HepG2 (cell line): ENCODE data around the gene AP3D1. TPM values are rescaled to one million over a fixed set of nuclear protein-coding genes. Genes with fewer than 3 reads are reported as not detected.

Source experiments
- ELF1 ChIP-seq: sonication (generic); formaldehyde crosslinking; IDR thresholded peaks from 2 replicates; pipeline ENCODE4 v1.4.0; 2020; ENCODE audit warnings: missing genetic modification reagents
- FOXA1 ChIP-seq, 2 experiments: fragments of 450-650 bp in 1 of 2; sonication (generic) in 1 of 2; formaldehyde crosslinking in 1 of 2; IDR thresholded peaks; 2 replicates each; pipeline versions ENCODE4 v1.4.0 to v1.6.1; 2016 to 2020; ENCODE audit warnings: missing genetic modification reagents in 1 of 2
- GPBP1L1 ChIP-seq: sonication (generic); formaldehyde crosslinking; IDR thresholded peaks from 2 replicates; pipeline ENCODE4 v1.5.0; 2020; ENCODE audit warnings: mild to moderate bottlenecking, missing genetic modification reagents
- PITX1 ChIP-seq: sonication (generic); formaldehyde crosslinking; IDR thresholded peaks from 2 replicates; pipeline ENCODE4 v1.5.1; 2020; ENCODE audit warnings: mild to moderate bottlenecking, missing genetic modification reagents
- SIN3A ChIP-seq: IDR thresholded peaks from 2 replicates; pipeline ENCODE4 v1.6.1; 2011; ENCODE audit warnings: low read depth, mild to moderate bottlenecking, control low read depth, low read length, borderline replicate concordance
- SIX1 ChIP-seq: sonication (generic); formaldehyde crosslinking; IDR thresholded peaks from 2 replicates; pipeline ENCODE4 v1.4.0; 2020; ENCODE audit warnings: missing genetic modification reagents, borderline replicate concordance
- SNAPC2 ChIP-seq: sonication (generic); formaldehyde crosslinking; IDR thresholded peaks from 2 replicates; pipeline ENCODE4 v1.8.1; 2022; ENCODE audit warnings: mild to moderate bottlenecking, missing genetic modification reagents
- STAG1 ChIP-seq: sonication (generic); formaldehyde crosslinking; IDR thresholded peaks from 2 replicates; pipeline ENCODE4 v1.4.0; 2020; ENCODE audit warnings: missing genetic modification reagents
- ZBTB3 ChIP-seq: sonication (generic); formaldehyde crosslinking; IDR thresholded peaks from 2 replicates; pipeline ENCODE4 v1.4.0; 2020; ENCODE audit warnings: low read depth, mild to moderate bottlenecking, moderate library complexity, missing genetic modification reagents, borderline replicate concordance
- ZFP36 ChIP-seq: fragments of 150-350 bp; IDR thresholded peaks from 2 replicates; pipeline ENCODE4 v1.6.1; 2018; ENCODE audit warnings: borderline replicate concordance, low read length, low read depth; ENCODE audit not compliant: partially characterized antibody
- ZFP90 ChIP-seq: sonication (generic); formaldehyde crosslinking; IDR thresholded peaks from 2 replicates; pipeline ENCODE4 v1.8.0; 2022; ENCODE audit warnings: missing genetic modification reagents, mild to moderate bottlenecking, inconsistent platforms, borderline replicate concordance
- ZMAT3 ChIP-seq: sonication (generic); formaldehyde crosslinking; conservative IDR thresholded peaks from 2 replicates; pipeline ENCODE4 v1.7.0; 2021; ENCODE audit warnings: missing genetic modification reagents
- ZNF501 ChIP-seq: sonication (generic); formaldehyde crosslinking; IDR thresholded peaks from 2 replicates; pipeline ENCODE4 v1.5.1; 2020; ENCODE audit warnings: mild to moderate bottlenecking, moderate library complexity, missing genetic modification reagents
- ZNF768 ChIP-seq: sonication (generic); formaldehyde crosslinking; IDR thresholded peaks from 2 replicates; pipeline ENCODE4 v1.4.0; 2020; ENCODE audit warnings: missing genetic modification reagents
- ZNF788 ChIP-seq: sonication (generic); formaldehyde crosslinking; IDR thresholded peaks from 2 replicates; pipeline ENCODE4 v1.5.0; 2020; ENCODE audit warnings: mild to moderate bottlenecking, missing genetic modification reagents, borderline replicate concordance
- polyA plus RNA-seq, 8 experiments: library from polyadenylated mRNA; depleted of rRNA in 3 of 8; stranded (reverse) in 7 of 8; unstranded in 1 of 8; fragments of >200 nt; fragmentation: Illumina TruSeq in 4 of 8; extraction: Trizol in 4 of 8; gene quantifications; 2 replicates each; pipeline versions ENCODE4 v1.2.1 to v1.2.3, GENCODE V29; 2011 to 2016; ENCODE audit warnings: low read depth in 4 of 8, missing spikeins in 1 of 8, mixed read lengths in 1 of 8; ENCODE audit not compliant: insufficient read depth in 1 of 8
- total RNA-seq, 5 experiments: library from RNA; depleted of rRNA; stranded (reverse); fragments of >200 nt; fragmentation: Illumina TruSeq; extraction: Trizol; gene quantifications; 2 replicates each; pipeline ENCODE4 v1.2.3, GENCODE V29; 2016; ENCODE audit warnings: low read depth in 1 of 5
- TF ChIP-seq, protein P1 (sequence below): sonication (generic); formaldehyde crosslinking; IDR thresholded peaks from 2 replicates; pipeline ENCODE4 v1.5.1; 2020; ENCODE audit warnings: missing genetic modification reagents, mild to moderate bottlenecking, borderline replicate concordance
- TF ChIP-seq, protein P2 (sequence below): sonication (generic); formaldehyde crosslinking; IDR thresholded peaks from 2 replicates; pipeline ENCODE4 v1.4.0; 2020; ENCODE audit warnings: missing genetic modification reagents, borderline replicate concordance
- TF ChIP-seq, protein P3 (sequence below): conservative IDR thresholded peaks from 2 replicates; pipeline ENCODE4 v1.6.1; 2018; ENCODE audit warnings: missing genetic modification reagents
- TF ChIP-seq, protein P4 (sequence below): sonication (generic); formaldehyde crosslinking; IDR thresholded peaks from 2 replicates; pipeline ENCODE4 v1.9.0; 2022; ENCODE audit warnings: missing genetic modification reagents, mild to moderate bottlenecking, borderline replicate concordance

The AP3D1 gene
- total and polyA plus RNA-seq, 2 of the 13 experiments (the other 11 are each of a cell fraction or from before 2014, with no cell fraction given) = 68.0 to 82.6 TPM

DNA sequence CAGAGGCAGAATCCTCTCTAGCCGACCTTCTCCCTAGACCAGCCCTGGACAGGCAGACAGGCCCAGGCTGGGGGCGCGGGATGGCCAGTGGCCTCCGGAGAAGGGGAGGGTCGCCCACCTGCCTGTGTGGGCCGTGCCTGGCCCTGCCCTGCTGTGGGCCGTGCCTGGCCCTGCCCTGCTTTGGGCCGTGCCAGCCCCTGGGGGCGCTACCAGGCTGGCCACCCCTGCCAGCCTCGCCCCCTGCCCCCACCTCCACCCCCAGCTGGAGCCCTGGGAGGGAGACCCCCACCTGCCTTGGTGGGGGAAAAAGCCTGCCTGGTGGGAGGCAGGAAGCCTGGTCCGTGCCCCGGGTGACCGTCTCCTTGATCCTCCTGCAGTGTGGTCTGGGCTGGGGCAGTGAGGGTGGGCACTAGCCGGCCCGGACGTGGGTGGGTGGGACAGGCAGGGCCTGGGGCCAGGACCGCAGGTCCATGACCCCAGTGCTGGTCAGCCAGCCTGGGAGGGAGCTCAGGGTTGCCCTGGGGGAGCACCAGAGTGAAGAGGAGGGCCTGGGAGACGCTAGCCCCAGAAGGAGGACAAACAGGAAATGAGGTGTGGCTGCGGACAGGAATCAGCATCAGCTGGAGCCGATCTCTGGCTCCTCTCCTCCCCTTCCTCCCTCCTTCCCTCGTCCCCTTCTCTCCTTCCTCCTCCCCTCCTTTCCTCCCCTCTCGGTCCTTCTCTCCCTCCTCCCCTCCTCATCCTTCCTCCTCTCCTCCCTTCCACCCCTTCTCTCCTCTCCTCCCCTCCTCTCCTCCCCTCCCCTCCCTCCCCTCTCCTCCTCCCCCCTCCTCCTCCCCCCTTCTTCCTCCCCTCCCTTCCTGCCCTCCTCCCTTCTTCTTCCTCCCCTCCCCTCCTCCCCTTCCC lies 95.2 kb downstream of the AP3D1 start (continued):
- TF ChIP-seq FOXA1 (IDR thresholded peaks at IDR 0.05) = no peak
- no peak for TF ChIP-seq FOXA1 (CRISPR knock-in tag; IDR thresholded peaks at IDR 0.05)
- peak; percentile 29; the same call in 1 of the 2 replicates for TF ChIP-seq ELF1
- TF ChIP-seq PITX1 (CRISPR knock-in tag) = 0 out of 2 replicates have a peak, but pooled peaks have one; percentile 48
- TF ChIP-seq, protein P1, sequence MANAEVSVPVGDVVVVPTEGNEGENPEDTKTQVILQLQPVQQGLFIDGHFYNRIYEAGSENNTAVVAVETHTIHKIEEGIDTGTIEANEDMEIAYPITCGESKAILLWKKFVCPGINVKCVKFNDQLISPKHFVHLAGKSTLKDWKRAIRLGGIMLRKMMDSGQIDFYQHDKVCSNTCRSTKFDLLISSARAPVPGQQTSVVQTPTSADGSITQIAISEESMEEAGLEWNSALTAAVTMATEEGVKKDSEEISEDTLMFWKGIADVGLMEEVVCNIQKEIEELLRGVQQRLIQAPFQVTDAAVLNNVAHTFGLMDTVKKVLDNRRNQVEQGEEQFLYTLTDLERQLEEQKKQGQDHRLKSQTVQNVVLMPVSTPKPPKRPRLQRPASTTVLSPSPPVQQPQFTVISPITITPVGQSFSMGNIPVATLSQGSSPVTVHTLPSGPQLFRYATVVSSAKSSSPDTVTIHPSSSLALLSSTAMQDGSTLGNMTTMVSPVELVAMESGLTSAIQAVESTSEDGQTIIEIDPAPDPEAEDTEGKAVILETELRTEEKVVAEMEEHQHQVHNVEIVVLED (CRISPR knock-in tag) = no peak
- TF ChIP-seq ZFP36 = no peak
- TF ChIP-seq ZNF768 = peak; percentile 37; the same call in 1 of the 2 replicates
- TF ChIP-seq ZBTB3 (CRISPR knock-in tag) = 0 out of 2 replicates have a peak, but pooled peaks have one; percentile 52
- no peak for TF ChIP-seq GPBP1L1 (CRISPR knock-in tag)
- TF ChIP-seq, protein P2, sequence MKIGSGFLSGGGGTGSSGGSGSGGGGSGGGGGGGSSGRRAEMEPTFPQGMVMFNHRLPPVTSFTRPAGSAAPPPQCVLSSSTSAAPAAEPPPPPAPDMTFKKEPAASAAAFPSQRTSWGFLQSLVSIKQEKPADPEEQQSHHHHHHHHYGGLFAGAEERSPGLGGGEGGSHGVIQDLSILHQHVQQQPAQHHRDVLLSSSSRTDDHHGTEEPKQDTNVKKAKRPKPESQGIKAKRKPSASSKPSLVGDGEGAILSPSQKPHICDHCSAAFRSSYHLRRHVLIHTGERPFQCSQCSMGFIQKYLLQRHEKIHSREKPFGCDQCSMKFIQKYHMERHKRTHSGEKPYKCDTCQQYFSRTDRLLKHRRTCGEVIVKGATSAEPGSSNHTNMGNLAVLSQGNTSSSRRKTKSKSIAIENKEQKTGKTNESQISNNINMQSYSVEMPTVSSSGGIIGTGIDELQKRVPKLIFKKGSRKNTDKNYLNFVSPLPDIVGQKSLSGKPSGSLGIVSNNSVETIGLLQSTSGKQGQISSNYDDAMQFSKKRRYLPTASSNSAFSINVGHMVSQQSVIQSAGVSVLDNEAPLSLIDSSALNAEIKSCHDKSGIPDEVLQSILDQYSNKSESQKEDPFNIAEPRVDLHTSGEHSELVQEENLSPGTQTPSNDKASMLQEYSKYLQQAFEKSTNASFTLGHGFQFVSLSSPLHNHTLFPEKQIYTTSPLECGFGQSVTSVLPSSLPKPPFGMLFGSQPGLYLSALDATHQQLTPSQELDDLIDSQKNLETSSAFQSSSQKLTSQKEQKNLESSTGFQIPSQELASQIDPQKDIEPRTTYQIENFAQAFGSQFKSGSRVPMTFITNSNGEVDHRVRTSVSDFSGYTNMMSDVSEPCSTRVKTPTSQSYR (CRISPR knock-in tag) = no peak
- TF ChIP-seq SNAPC2 (CRISPR knock-in tag) = no peak
- TF ChIP-seq, protein P3, sequence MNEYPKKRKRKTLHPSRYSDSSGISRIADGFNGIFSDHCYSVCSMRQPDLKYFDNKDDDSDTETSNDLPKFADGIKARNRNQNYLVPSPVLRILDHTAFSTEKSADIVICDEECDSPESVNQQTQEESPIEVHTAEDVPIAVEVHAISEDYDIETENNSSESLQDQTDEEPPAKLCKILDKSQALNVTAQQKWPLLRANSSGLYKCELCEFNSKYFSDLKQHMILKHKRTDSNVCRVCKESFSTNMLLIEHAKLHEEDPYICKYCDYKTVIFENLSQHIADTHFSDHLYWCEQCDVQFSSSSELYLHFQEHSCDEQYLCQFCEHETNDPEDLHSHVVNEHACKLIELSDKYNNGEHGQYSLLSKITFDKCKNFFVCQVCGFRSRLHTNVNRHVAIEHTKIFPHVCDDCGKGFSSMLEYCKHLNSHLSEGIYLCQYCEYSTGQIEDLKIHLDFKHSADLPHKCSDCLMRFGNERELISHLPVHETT = no peak
- no peak for TF ChIP-seq ZMAT3 (CRISPR knock-in tag)
- TF ChIP-seq ZNF788 (CRISPR knock-in tag) = peak; percentile 52; the same call in 1 of the 2 replicates
- TF ChIP-seq, protein P4, sequence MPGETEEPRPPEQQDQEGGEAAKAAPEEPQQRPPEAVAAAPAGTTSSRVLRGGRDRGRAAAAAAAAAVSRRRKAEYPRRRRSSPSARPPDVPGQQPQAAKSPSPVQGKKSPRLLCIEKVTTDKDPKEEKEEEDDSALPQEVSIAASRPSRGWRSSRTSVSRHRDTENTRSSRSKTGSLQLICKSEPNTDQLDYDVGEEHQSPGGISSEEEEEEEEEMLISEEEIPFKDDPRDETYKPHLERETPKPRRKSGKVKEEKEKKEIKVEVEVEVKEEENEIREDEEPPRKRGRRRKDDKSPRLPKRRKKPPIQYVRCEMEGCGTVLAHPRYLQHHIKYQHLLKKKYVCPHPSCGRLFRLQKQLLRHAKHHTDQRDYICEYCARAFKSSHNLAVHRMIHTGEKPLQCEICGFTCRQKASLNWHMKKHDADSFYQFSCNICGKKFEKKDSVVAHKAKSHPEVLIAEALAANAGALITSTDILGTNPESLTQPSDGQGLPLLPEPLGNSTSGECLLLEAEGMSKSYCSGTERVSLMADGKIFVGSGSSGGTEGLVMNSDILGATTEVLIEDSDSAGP (CRISPR knock-in tag) = no peak
- TF ChIP-seq ZNF501 = no peak
- no peak for TF ChIP-seq ZFP90
- 0 out of 2 replicates have a peak, but pooled peaks have one; percentile 21 for TF ChIP-seq SIN3A
- no peak for TF ChIP-seq SIX1 (CRISPR knock-in tag)
- TF ChIP-seq STAG1 = no peak
